SK-N-MC (cell line): ENCODE data around the gene MAGEF1.

Experiments
- EZH2 ChIP-seq: fragments of 200-600 bp; sonication (generic); IDR thresholded peaks from one replicate; pipeline ENCODE4 v1.6.1; 2017; ENCODE audit warnings: antibody characterized with exemption
- FOXP2 ChIP-seq: optimal IDR thresholded peaks from 2 replicates; pipeline ENCODE3; 2011; ENCODE audit warnings: mild to moderate bottlenecking, moderate library complexity; ENCODE audit not compliant: insufficient read depth; ENCODE audit errors: extremely low read length, control extremely low read depth
- POLR2AphosphoS5 ChIP-seq: IDR thresholded peaks from 2 replicates; pipeline ENCODE4 v1.6.1; 2012; ENCODE audit warnings: mild to moderate bottlenecking, low read depth, low read length, borderline replicate concordance

GRCh38 chr3:184696697-184697096, 15.2 kb downstream of the MAGEF1 start:
- TF ChIP-seq EZH2 (no peak), POLR2AphosphoS5 (no peak), FOXP2 (no peak)
